Thyroid gland (tissue), 4 donors: ENCODE data around the gene CA5A. TPM values are rescaled to one million over a fixed set of nuclear protein-coding genes. Genes with fewer than 3 reads are reported as not detected.

Experiments
- DNase-seq, 2 donors: peaks; one replicate each; pipeline ENCODE4 v3.0.0-alpha.2; 2019
- H3K27ac ChIP-seq, 3 donors: fragments of 200-600 bp; sonication (generic); 1 replicate in 2 of 3; 2 replicates in 1 of 3; pipeline ENCODE4 v1.5.1; 2016 to 2019; ENCODE audit warnings: mild to moderate bottlenecking in 1 of 3, moderate library complexity in 1 of 3
- H3K27me3 ChIP-seq: fragments of 200-600 bp; sonication (generic); one replicate; pipeline ENCODE4 v1.5.1; 2019
- H3K36me3 ChIP-seq, 2 donors: fragments of 200-600 bp; sonication (generic); one replicate each; pipeline ENCODE4 v1.5.1; 2016 to 2019
- H3K4me1 ChIP-seq, 2 donors: fragments of 200-600 bp; sonication (generic); one replicate each; pipeline ENCODE4 v1.5.1; 2017 to 2019
- H3K4me3 ChIP-seq, 3 donors: fragments of 200-600 bp; sonication (generic); replicated peaks in 1 of 3; 1 replicate in 2 of 3; 2 replicates in 1 of 3; pipeline ENCODE4 v1.5.1; 2016; ENCODE audit warnings: mild to moderate bottlenecking in 1 of 3
- H3K9me3 ChIP-seq: fragments of 200-600 bp; sonication (generic); one replicate; pipeline ENCODE4 v1.5.1; 2017
- CTCF ChIP-seq, 6 experiments: fragments of 200-600 bp in 3 of 6; fragments of 450-650 bp in 3 of 6; sonication (generic) in 3 of 6; IDR thresholded peaks; one replicate each; pipeline ENCODE4 v1.5.1; 2016 to 2019; ENCODE audit warnings: antibody characterized with exemption in 6 of 6, mild to moderate bottlenecking in 2 of 6, inconsistent platforms in 1 of 6, moderate library complexity in 1 of 6
- POLR2A ChIP-seq, 2 donors: fragments of 450-650 bp; IDR thresholded peaks; one replicate each; pipeline ENCODE4 v1.6.1; 2017; ENCODE audit warnings: antibody characterized with exemption in 2 of 2, mild to moderate bottlenecking in 2 of 2, moderate library complexity in 1 of 2
- WGBS, 2 donors: methylation state at CpG; one replicate each; pipeline ENCODE4 v1.1.5; 2017; 5-methylcytosine and 5-hydroxymethylcytosine counted together
- intact Hi-C: fragments of 100-400 bp; cut with DNase I; formaldehyde crosslinking; loops from one replicate; pipeline ENCODE4 v1.15.1; 2023
- total RNA-seq, 4 donors: library from RNA; depleted of rRNA; stranded (reverse); fragments of >200 nt; gene quantifications; one replicate each; pipeline ENCODE4 v1.2.3, GENCODE V29; 2016

CA5A gene
- total RNA-seq, 4 donors from 2014 or later: not detected

GRCh38 chr16:87853411-87854052, 82.8 kb downstream of the CA5A start:
- Histone ChIP-seq H3K36me3 (no peaks in the 10 kb centered on the region), H3K4me1 (peaks cover 22 to 44% of the 10 kb centered on the region in 2 donors), H3K27me3 (no peaks in the 10 kb centered on the region), H3K27ac (peak overlapping the region in 2 of 3 donors; percentile 56 to 73), H3K9me3 (no peaks in the 10 kb centered on the region), H3K4me3 (peak overlapping the region in 1 of 3 donors; percentile 18)
- DNase-seq: peak; percentile 96 to 97
- intact Hi-C loops: loop anchor here (10.0 kb wide), 1 partner anchor 61 kb away; no protein-coding TSS in a partner anchor
- 10 to 21% methylated on average over 9 to 13 of the region's 25 CpGs for WGBS, 2 donors
- TF ChIP-seq CTCF (IDR thresholded peaks at IDR 0.05) (no peak), POLR2A (IDR thresholded peaks at IDR 0.05) (peak in 1 of 2 donors; percentile 77)

- intact Hi-C loops: loop anchor here (10.0 kb wide), 1 partner anchor 63 kb away; no protein-coding TSS in a partner anchor
- no peaks in the 10 kb centered on the region for H3K9me3 ChIP-seq
- no peak overlapping the region for H3K4me3 ChIP-seq
- no peaks in the 10 kb centered on the region for H3K36me3 ChIP-seq
- TF ChIP-seq POLR2A (IDR thresholded peaks at IDR 0.05) (no peak), CTCF (IDR thresholded peaks at IDR 0.05) (no peak)
- H3K27ac ChIP-seq: no peak overlapping the region
- peaks cover 31 to 56% of the 10 kb centered on the region in 2 donors for H3K4me1 ChIP-seq
- DNase-seq: no peak
- H3K27me3 ChIP-seq: no peaks in the 10 kb centered on the region
- WGBS, 2 donors: 79% methylated on average over 21 of the region's 21 CpGs; no CpG with 5 or more reads in 1 of the 2 donors
Measured at GRCh38 chr16:87851601-87852000, 84.7 kb downstream of the CA5A start.

- WGBS, 2 donors: 75 to 77% methylated on average over 13 to 14 of the region's 14 CpGs
- H3K4me3 ChIP-seq: no peak overlapping the region
- TF ChIP-seq CTCF (IDR thresholded peaks at IDR 0.05) (no peak), POLR2A (IDR thresholded peaks at IDR 0.05) (no peak)
- no peak for DNase-seq
- intact Hi-C loops: loop anchor here (10.0 kb wide), 1 partner anchor 64 kb away; no protein-coding TSS in a partner anchor
- no peaks in the 10 kb centered on the region for H3K36me3 ChIP-seq
- no peaks in the 10 kb centered on the region for H3K9me3 ChIP-seq
- peaks cover 31 to 56% of the 10 kb centered on the region in 2 donors for H3K4me1 ChIP-seq
- no peaks in the 10 kb centered on the region for H3K27me3 ChIP-seq
- no peak overlapping the region for H3K27ac ChIP-seq
Measured at GRCh38 chr16:87851141-87851587, 85.2 kb downstream of the CA5A start.

GRCh38 chr16:87850009-87851006, 86.0 kb downstream of the CA5A start:
- H3K4me3 ChIP-seq: no peak overlapping the region
- DNase-seq: peak; percentile 61 to 70
- 57 to 92% methylated on average over 6 to 15 of the region's 25 CpGs for WGBS, 2 donors
- H3K27me3 ChIP-seq: no peaks in the 10 kb centered on the region
- H3K9me3 ChIP-seq: no peaks in the 10 kb centered on the region
- TF ChIP-seq CTCF (IDR thresholded peaks at IDR 0.05) (peak; percentile 80 to 95 (median 90)), POLR2A (IDR thresholded peaks at IDR 0.05) (no peak)
- H3K27ac ChIP-seq: no peak overlapping the region
- intact Hi-C loops: loop anchor here (10.0 kb wide), 1 partner anchor 64 kb away; no protein-coding TSS in a partner anchor
- no peaks in the 10 kb centered on the region for H3K36me3 ChIP-seq
- peaks cover 31 to 56% of the 10 kb centered on the region in 2 donors for H3K4me1 ChIP-seq
